Activated B cell treated with CpG ODN at 0.5 μM for 24 hours (primary cell): Measurements from ENCODE around the gene ATE1. TPM values are rescaled to one million over a fixed set of nuclear protein-coding genes. Genes with fewer than 3 reads are reported as not detected.

ENCODE experiments used
- ATAC-seq: fragments of 200-7000 bp; cut with Tn5 transposase; one replicate; pipeline ENCODE4 v1.10.0; 2021; ENCODE audit warnings: low read depth, mild to moderate bottlenecking, moderate library complexity
- CTCF ChIA-PET: fragments of 350-600 bp; sonication (Branson Sonifier 250); formaldehyde crosslinking; loops from one replicate; lab custom pipeline; 2021; ENCODE audit warnings: antibody characterized with exemption; lab: Charles Lee
- POLR2A ChIA-PET: fragments of 350-600 bp; sonication (Branson Sonifier 250); formaldehyde crosslinking; loops from one replicate; lab custom pipeline; 2021; ENCODE audit warnings: antibody characterized with exemption; lab: Charles Lee
- DNase-seq: peaks from one replicate; pipeline ENCODE4 v3.0.0; 2022
- H3K27ac Mint-ChIP-seq: one replicate; pipeline ENCODE4 v1.8.0; 2020; ENCODE audit warnings: mixed read lengths
- H3K27me3 Mint-ChIP-seq: one replicate; pipeline ENCODE4 v1.8.0; 2021; ENCODE audit warnings: mixed read lengths
- H3K36me3 Mint-ChIP-seq: one replicate; pipeline ENCODE4 v1.8.0; 2021; ENCODE audit warnings: low read depth, mixed read lengths
- H3K4me1 Mint-ChIP-seq: one replicate; pipeline ENCODE4 v1.8.0; 2021; ENCODE audit warnings: mixed read lengths
- H3K4me3 Mint-ChIP-seq: one replicate; pipeline ENCODE4 v1.8.0; 2020; ENCODE audit warnings: mild to moderate bottlenecking, mixed read lengths
- H3K9me3 Mint-ChIP-seq: one replicate; pipeline ENCODE4 v1.8.0; 2020; ENCODE audit warnings: mixed read lengths
- CTCF ChIP-seq: fragments of 200-600 bp; IDR thresholded peaks from one replicate; pipeline ENCODE4 v1.8.0; 2022; ENCODE audit warnings: antibody characterized with exemption, mild to moderate bottlenecking
- intact Hi-C: fragments of 100-400 bp; cut with micrococcal nuclease; formaldehyde crosslinking; loops from one replicate; pipeline ENCODE4 v1.15.1; 2024
- total RNA-seq: library from RNA; stranded (reverse); gene quantifications from 2 replicates; pipeline ENCODE4 v1.2.3, GENCODE V29; 2022

ATE1 gene
- total RNA-seq, 1 donor from 2014 or later, result 31.0 TPM

DNA sequence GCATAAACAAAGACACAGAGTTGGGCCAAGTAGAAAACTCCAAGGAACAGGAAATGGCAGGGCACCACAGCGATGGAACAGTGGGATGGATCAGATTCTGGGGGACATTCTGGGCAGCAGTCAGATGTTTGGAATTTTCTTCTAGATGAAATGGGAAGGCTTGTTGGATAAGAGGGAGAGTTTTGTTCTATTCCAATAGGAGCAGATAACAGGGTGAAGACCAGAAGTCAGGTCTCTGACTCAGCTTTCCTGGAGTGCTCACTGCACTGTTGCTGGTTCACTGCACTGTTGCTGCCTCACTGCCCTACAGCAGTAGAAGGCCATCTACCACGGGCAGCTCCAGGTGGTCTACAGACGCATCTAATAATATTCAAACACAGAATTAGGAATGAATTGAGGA, 135.6 kb downstream of the ATE1 start:
- no peak for TF ChIP-seq CTCF
- peaks cover 40% of the 10 kb centered on the region for H3K36me3 Mint-ChIP-seq
- DNase-seq (no peak), ATAC-seq (no peak)
- no peaks in the 10 kb centered on the region for H3K4me1 Mint-ChIP-seq
- no peak overlapping the region for H3K27ac Mint-ChIP-seq
- ChIA-PET POLR2A (no interaction called here), CTCF (no interaction called here)
- no peak overlapping the region for H3K4me3 Mint-ChIP-seq
- H3K27me3 Mint-ChIP-seq, result no peaks in the 10 kb centered on the region
- H3K9me3 Mint-ChIP-seq, result no peaks in the 10 kb centered on the region
- intact Hi-C loops, result no loop called here

DNA sequence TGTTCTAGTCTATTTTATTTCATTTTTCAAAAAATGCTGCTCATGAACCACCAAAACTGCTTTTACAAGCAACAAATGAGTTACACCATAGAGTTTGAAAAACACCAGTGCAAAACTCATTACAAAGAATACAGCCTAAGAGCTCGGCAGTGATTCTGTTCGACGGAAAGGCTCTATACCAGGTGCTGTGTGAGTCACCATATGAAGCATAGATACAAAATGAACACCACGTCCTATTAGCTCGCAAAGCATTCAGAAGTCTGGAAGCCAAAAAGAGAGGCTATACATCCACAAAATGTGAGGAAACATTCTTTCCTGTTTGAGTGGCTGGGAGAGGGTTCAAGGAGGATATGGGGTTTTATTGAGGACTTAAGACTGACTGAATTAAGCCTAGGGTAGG, 136.1 kb downstream of the ATE1 start:
- no peak for TF ChIP-seq CTCF
- Mint-ChIP-seq H3K36me3 (peaks cover 41% of the 10 kb centered on the region), H3K27me3 (no peaks in the 10 kb centered on the region), H3K27ac (no peak overlapping the region), H3K4me3 (no peak overlapping the region), H3K9me3 (no peaks in the 10 kb centered on the region), H3K4me1 (no peaks in the 10 kb centered on the region)
- ChIA-PET POLR2A (no interaction called here), CTCF (no interaction called here)
- intact Hi-C loops, result no loop called here
- ATAC-seq (no peak), DNase-seq (no peak)

DNA sequence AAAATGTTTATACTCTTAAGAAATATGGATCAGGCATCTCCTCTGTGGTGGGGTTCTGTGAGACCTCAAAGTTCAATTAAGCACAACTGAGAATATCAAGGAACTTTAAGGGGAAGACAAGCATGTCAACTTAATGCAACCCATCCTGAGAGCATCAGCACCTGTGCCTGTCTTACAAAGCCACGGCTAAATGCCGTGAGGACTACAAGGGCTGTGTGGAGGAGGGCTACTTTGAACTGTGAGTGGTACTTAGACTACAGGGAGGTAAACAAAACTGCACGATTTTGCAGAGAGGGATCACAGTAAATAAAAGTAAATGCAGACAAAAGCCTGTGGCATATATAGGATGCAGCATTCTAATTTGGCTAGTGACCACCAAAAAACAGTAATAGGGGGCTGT, 139.1 kb downstream of the ATE1 start:
- TF ChIP-seq CTCF, result no peak
- no peak for DNase-seq
- intact Hi-C loops, result no loop called here
- Mint-ChIP-seq H3K9me3 (no peaks in the 10 kb centered on the region), H3K36me3 (peaks cover 40% of the 10 kb centered on the region), H3K4me1 (no peaks in the 10 kb centered on the region), H3K27me3 (no peaks in the 10 kb centered on the region), H3K27ac (no peak overlapping the region), H3K4me3 (no peak overlapping the region)
- no peak for ATAC-seq
- POLR2A ChIA-PET, result no interaction called here
- CTCF ChIA-PET, result no interaction called here

DNA sequence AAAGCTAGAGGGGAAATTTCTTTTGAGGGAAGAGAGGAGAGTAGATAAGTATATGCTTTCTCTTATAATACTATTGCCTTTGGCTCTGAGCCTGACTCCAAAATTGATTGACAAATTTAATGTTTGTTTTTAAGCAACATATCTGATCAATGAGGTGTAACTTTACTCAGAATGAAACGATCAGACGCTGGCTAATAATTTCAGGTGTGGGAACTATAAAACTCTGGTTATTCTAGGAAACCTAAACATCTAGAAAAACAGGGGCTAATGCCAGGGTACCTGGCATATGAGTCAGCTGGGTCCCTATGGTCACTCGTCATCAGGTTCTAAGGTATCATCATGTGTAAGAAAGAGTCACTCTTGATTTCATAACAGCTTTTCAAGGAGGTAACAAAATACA, 139.7 kb downstream of the ATE1 start:
- Mint-ChIP-seq H3K27me3 (no peaks in the 10 kb centered on the region), H3K4me3 (no peak overlapping the region), H3K27ac (no peak overlapping the region), H3K36me3 (peaks cover 42% of the 10 kb centered on the region), H3K9me3 (no peaks in the 10 kb centered on the region), H3K4me1 (no peaks in the 10 kb centered on the region)
- no peak for DNase-seq
- ATAC-seq, result no peak
- POLR2A ChIA-PET, result no interaction called here
- intact Hi-C loops, result no loop called here
- TF ChIP-seq CTCF, result no peak
- CTCF ChIA-PET, result no interaction called here

DNA sequence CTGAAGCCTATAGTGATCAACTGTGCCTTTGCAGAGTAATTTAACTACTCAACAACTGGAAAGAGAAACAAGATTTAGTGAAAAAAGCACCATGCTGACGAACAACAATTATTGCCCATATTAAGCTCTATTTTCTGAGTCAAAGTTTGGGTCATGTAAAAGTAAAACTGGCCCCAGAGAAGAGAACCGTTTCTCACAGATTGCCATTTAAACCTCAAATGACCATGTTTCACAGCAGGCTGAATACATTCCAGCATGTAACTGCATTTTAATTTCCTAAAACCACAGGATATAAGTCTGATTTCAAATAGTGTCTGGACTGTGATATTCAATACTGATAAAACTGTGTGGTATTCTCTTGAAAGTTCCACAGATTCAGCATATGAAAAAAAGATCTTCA, 140.7 kb downstream of the ATE1 start:
- H3K36me3 Mint-ChIP-seq, result peaks cover 41% of the 10 kb centered on the region
- TF ChIP-seq CTCF, result no peak
- no peak overlapping the region for H3K27ac Mint-ChIP-seq
- H3K9me3 Mint-ChIP-seq, result no peaks in the 10 kb centered on the region
- no peak overlapping the region for H3K4me3 Mint-ChIP-seq
- no peak for DNase-seq
- no peak for ATAC-seq
- no peaks in the 10 kb centered on the region for H3K4me1 Mint-ChIP-seq
- POLR2A ChIA-PET, result no interaction called here
- CTCF ChIA-PET, result no interaction called here
- no peaks in the 10 kb centered on the region for H3K27me3 Mint-ChIP-seq
- intact Hi-C loops, result no loop called here
